ENCODE measurements around the gene ANLN. TPM values are rescaled to one million over a fixed set of nuclear protein-coding genes. Genes with fewer than 3 reads are reported as not detected.

The ANLN gene
- total and polyA plus RNA-seq, 4 donors = 0.17 to 27.0 (median 1.3) TPM

DNA sequence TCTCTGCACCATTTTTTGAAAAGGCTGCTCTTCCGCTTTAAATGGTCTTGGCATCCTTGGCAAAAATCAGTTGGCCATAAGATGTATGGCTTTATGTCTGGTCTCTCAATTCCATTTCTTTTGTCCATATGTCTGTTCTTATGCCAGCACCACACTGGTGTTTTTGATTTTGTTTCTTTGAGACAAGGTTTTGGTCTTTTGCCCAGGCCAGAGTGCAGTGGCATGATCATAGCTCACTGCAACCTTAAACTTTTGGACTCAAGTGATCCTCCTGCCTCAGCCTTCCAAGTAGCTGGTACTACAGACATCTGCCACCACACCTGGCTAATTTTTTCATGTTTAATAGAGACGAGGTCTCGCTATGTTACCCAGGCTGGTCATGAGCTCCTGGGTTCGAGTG, 48.5 kb downstream of the ANLN start (continued):
- TF ChIP-seq, protein P1, sequence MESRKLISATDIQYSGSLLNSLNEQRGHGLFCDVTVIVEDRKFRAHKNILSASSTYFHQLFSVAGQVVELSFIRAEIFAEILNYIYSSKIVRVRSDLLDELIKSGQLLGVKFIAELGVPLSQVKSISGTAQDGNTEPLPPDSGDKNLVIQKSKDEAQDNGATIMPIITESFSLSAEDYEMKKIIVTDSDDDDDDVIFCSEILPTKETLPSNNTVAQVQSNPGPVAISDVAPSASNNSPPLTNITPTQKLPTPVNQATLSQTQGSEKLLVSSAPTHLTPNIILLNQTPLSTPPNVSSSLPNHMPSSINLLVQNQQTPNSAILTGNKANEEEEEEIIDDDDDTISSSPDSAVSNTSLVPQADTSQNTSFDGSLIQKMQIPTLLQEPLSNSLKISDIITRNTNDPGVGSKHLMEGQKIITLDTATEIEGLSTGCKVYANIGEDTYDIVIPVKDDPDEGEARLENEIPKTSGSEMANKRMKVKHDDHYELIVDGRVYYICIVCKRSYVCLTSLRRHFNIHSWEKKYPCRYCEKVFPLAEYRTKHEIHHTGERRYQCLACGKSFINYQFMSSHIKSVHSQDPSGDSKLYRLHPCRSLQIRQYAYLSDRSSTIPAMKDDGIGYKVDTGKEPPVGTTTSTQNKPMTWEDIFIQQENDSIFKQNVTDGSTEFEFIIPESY (IDR thresholded peaks at IDR 0.05) = no peak

GRCh38 chr7:36439624-36440023, 50.0 kb downstream of the ANLN start:
- WGBS = 55% methylated on average over 2 of the region's 2 CpGs
- Histone ChIP-seq H3K27ac (ENCODE audit: low read depth in 1 of 2, low read length in 2 of 2) (no peak overlapping the region), H3K4me3 (ENCODE audit: low read depth in 1 of 3, low read length in 3 of 3) (no peak overlapping the region), H3K27me3 (ENCODE audit: control insufficient read depth in 4 of 4, insufficient read depth in 4 of 4, low read length in 3 of 4) (no peaks in the 10 kb centered on the region), H3K9me3 (ENCODE audit: control insufficient read depth in 4 of 4, low read length in 3 of 4) (no peaks in the 10 kb centered on the region), H3K36me3 (ENCODE audit: control insufficient read depth in 4 of 4, insufficient read depth in 3 of 4, low read depth in 1 of 4, low read length in 3 of 4) (no peaks in the 10 kb centered on the region), H3K9ac (ENCODE audit: low read depth in 1 of 2, low read length in 2 of 2) (no peak overlapping the region), H3K4me1 (ENCODE audit: control insufficient read depth in 4 of 4, insufficient read depth in 4 of 4, low read length in 3 of 4) (peaks cover 0 to 8% (median 4%) of the 10 kb centered on the region in 4 donors)
- DNase-seq (ENCODE audit: low spot score) = no peak
- TF ChIP-seq, protein P2, sequence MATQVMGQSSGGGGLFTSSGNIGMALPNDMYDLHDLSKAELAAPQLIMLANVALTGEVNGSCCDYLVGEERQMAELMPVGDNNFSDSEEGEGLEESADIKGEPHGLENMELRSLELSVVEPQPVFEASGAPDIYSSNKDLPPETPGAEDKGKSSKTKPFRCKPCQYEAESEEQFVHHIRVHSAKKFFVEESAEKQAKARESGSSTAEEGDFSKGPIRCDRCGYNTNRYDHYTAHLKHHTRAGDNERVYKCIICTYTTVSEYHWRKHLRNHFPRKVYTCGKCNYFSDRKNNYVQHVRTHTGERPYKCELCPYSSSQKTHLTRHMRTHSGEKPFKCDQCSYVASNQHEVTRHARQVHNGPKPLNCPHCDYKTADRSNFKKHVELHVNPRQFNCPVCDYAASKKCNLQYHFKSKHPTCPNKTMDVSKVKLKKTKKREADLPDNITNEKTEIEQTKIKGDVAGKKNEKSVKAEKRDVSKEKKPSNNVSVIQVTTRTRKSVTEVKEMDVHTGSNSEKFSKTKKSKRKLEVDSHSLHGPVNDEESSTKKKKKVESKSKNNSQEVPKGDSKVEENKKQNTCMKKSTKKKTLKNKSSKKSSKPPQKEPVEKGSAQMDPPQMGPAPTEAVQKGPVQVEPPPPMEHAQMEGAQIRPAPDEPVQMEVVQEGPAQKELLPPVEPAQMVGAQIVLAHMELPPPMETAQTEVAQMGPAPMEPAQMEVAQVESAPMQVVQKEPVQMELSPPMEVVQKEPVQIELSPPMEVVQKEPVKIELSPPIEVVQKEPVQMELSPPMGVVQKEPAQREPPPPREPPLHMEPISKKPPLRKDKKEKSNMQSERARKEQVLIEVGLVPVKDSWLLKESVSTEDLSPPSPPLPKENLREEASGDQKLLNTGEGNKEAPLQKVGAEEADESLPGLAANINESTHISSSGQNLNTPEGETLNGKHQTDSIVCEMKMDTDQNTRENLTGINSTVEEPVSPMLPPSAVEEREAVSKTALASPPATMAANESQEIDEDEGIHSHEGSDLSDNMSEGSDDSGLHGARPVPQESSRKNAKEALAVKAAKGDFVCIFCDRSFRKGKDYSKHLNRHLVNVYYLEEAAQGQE (IDR thresholded peaks at IDR 0.05) = no peak
- TF ChIP-seq HNF4G (IDR thresholded peaks at IDR 0.05) = peak; percentile 9
- TF ChIP-seq FOXA2 (IDR thresholded peaks at IDR 0.05) = no peak
- no peak for TF ChIP-seq YY1 (IDR thresholded peaks at IDR 0.05)
- TF ChIP-seq RXRA (IDR thresholded peaks at IDR 0.05) = no peak
- TF ChIP-seq EGR1 (IDR thresholded peaks at IDR 0.05; ENCODE audit: low read depth in 2 of 2) = no peak
- TF ChIP-seq, protein P3, sequence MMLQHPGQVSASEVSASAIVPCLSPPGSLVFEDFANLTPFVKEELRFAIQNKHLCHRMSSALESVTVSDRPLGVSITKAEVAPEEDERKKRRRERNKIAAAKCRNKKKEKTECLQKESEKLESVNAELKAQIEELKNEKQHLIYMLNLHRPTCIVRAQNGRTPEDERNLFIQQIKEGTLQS (IDR thresholded peaks at IDR 0.05) = no peak
- TF ChIP-seq SP1 (IDR thresholded peaks at IDR 0.05) = peak; percentile 32
- TF ChIP-seq, protein P1 (IDR thresholded peaks at IDR 0.05) = no peak
- no peak for TF ChIP-seq FOXA1 (IDR thresholded peaks at IDR 0.05)
- no peak for TF ChIP-seq NR2F2 (IDR thresholded peaks at IDR 0.05)
- peak; percentile 53 to 76 for TF ChIP-seq HNF4A (conservative IDR thresholded peaks at IDR 0.05)
- TF ChIP-seq JUND (IDR thresholded peaks at IDR 0.05) = no peak
- TF ChIP-seq TAF1 (conservative IDR thresholded peaks at IDR 0.05) = no peak

GRCh38 chr7:36440880-36441279, 51.2 kb downstream of the ANLN start:
- Histone ChIP-seq H3K9ac (ENCODE audit: low read depth in 1 of 2, low read length in 2 of 2) (no peak overlapping the region), H3K27me3 (ENCODE audit: control insufficient read depth in 4 of 4, insufficient read depth in 4 of 4, low read length in 3 of 4) (no peaks in the 10 kb centered on the region), H3K9me3 (ENCODE audit: control insufficient read depth in 4 of 4, low read length in 3 of 4) (no peaks in the 10 kb centered on the region), H3K36me3 (ENCODE audit: control insufficient read depth in 4 of 4, insufficient read depth in 3 of 4, low read depth in 1 of 4, low read length in 3 of 4) (no peaks in the 10 kb centered on the region), H3K27ac (ENCODE audit: low read depth in 1 of 2, low read length in 2 of 2) (no peak overlapping the region), H3K4me1 (ENCODE audit: control insufficient read depth in 4 of 4, insufficient read depth in 4 of 4, low read length in 3 of 4) (peaks cover 0 to 8% (median 4%) of the 10 kb centered on the region in 4 donors), H3K4me3 (ENCODE audit: low read depth in 1 of 3, low read length in 3 of 3) (no peak overlapping the region)
- no peak for DNase-seq (ENCODE audit: low spot score)
- 66% methylated on average over 3 of the region's 3 CpGs for WGBS
- TF ChIP-seq JUND (IDR thresholded peaks at IDR 0.05) (peak in 1 of 2 donors; percentile 29), YY1 (IDR thresholded peaks at IDR 0.05) (no peak), RXRA (IDR thresholded peaks at IDR 0.05) (no peak), RAD21 (IDR thresholded peaks at IDR 0.05) (peak; percentile 78 to 84), TAF1 (conservative IDR thresholded peaks at IDR 0.05) (no peak), MAX (IDR thresholded peaks at IDR 0.05) (no peak), EGR1 (IDR thresholded peaks at IDR 0.05; ENCODE audit: low read depth in 2 of 2) (no peak), NR2F2 (IDR thresholded peaks at IDR 0.05) (no peak), FOXA1 (IDR thresholded peaks at IDR 0.05) (no peak), GABPA (IDR thresholded peaks at IDR 0.05 in 1 of 2, conservative IDR thresholded peaks at IDR 0.05 in 1 of 2) (no peak)
- TF ChIP-seq, protein P1 (IDR thresholded peaks at IDR 0.05) = no peak

Measured in liver (tissue), 9 donors.